Measurements from ENCODE around the gene ARFIP2.

DNA sequence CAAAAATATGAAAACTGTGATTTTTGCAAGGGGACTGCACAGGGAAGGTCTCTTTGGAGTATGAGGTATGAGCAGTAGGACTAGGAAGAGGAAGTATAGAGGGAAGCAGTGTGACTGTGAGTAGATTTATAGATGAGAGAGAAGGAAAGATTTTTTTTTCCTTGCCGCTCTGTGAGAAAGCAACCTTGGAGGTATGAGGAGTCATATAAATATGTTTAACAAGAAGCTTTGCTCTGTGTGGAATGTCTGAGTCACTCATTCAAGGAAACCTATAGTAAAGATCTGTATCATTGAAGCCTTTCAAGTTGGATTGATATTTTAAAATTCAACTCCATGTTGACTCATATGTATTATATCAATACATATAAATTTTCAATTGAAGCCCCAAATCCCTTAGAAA is 42.1 kb upstream of the ARFIP2 start:
- TF ChIP-seq, protein P1, sequence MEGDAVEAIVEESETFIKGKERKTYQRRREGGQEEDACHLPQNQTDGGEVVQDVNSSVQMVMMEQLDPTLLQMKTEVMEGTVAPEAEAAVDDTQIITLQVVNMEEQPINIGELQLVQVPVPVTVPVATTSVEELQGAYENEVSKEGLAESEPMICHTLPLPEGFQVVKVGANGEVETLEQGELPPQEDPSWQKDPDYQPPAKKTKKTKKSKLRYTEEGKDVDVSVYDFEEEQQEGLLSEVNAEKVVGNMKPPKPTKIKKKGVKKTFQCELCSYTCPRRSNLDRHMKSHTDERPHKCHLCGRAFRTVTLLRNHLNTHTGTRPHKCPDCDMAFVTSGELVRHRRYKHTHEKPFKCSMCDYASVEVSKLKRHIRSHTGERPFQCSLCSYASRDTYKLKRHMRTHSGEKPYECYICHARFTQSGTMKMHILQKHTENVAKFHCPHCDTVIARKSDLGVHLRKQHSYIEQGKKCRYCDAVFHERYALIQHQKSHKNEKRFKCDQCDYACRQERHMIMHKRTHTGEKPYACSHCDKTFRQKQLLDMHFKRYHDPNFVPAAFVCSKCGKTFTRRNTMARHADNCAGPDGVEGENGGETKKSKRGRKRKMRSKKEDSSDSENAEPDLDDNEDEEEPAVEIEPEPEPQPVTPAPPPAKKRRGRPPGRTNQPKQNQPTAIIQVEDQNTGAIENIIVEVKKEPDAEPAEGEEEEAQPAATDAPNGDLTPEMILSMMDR (IDR thresholded peaks at IDR 0.05) = no peak
- no peak for TF ChIP-seq POLR2A (IDR thresholded peaks at IDR 0.05)
